Heart right ventricle (tissue), 16 donors: ENCODE results near the gene CYB561D2. TPM values are rescaled to one million over a fixed set of nuclear protein-coding genes. Genes with fewer than 3 reads are reported as not detected.
A peak's percentile ranks its signal among the peaks of the same experiment; 100 is the strongest.
"Not testable (repeated sequence)": the region's sequence is repeated elsewhere in the genome, so short reads cannot be mapped to it uniquely, and the experiment has no call there.

Experiments
- ATAC-seq, 8 donors: fragments of 200-7000 bp; cut with Tn5 transposase; one replicate each; pipeline ENCODE4 v1.9.1; 2020; ENCODE audit warnings: mild to moderate bottlenecking in 8 of 8, moderate library complexity in 8 of 8, moderate number of reproducible peaks in 1 of 8
- DNase-seq, 2 donors: peaks; one replicate each; pipeline ENCODE4 v3.0.0-alpha.2; 2020
- H3K27ac ChIP-seq, 10 donors: fragments of 200-600 bp; sonication (generic) in 2 of 10; one replicate each; pipeline versions ENCODE4 v1.5.0 to v1.8.0; 2020 to 2022; ENCODE audit warnings: mild to moderate bottlenecking in 3 of 10
- H3K27me3 ChIP-seq, 7 donors: fragments of 200-600 bp; one replicate each; pipeline ENCODE4 v1.8.0; 2021 to 2022; ENCODE audit warnings: mild to moderate bottlenecking in 2 of 7
- H3K36me3 ChIP-seq, 9 donors: fragments of 200-600 bp; sonication (generic) in 1 of 9; one replicate each; pipeline versions ENCODE4 v1.5.0 to v1.8.0; 2020 to 2022; ENCODE audit warnings: mild to moderate bottlenecking in 2 of 9
- H3K4me1 ChIP-seq, 9 donors: fragments of 200-600 bp; sonication (generic) in 1 of 9; one replicate each; pipeline versions ENCODE4 v1.5.0 to v1.8.0; 2020 to 2022; ENCODE audit warnings: mild to moderate bottlenecking in 4 of 9
- H3K4me3 ChIP-seq, 10 donors: fragments of 200-600 bp; sonication (generic) in 2 of 10; one replicate each; pipeline versions ENCODE4 v1.5.0 to v1.8.0; 2020 to 2022; ENCODE audit warnings: mild to moderate bottlenecking in 7 of 10, moderate library complexity in 2 of 10
- H3K9me3 ChIP-seq, 11 donors: fragments of 200-600 bp in 10 of 11; sonication (generic) in 2 of 11; one replicate each; pipeline versions ENCODE4 v1.5.0 to v1.8.0; 2013 to 2022; ENCODE audit warnings: mild to moderate bottlenecking in 2 of 11, control low read depth in 1 of 11, moderate library complexity in 1 of 11
- WGBS, 2 donors: extraction: QIAGEN DNeasy Blood & Tissue Kit; methylation state at CpG; one replicate each; pipeline ENCODE4 v1.1.7; 2013; ENCODE audit warnings: inconsistent platforms in 1 of 2; 5-methylcytosine and 5-hydroxymethylcytosine counted together
- intact Hi-C, 10 donors: fragments of 100-400 bp; cut with DNase I; formaldehyde crosslinking; loops; one replicate each; pipeline versions ENCODE4 v1.11.1 to v1.14.2; 2022
- polyA plus RNA-seq, 2 donors: library from polyadenylated mRNA; stranded (reverse); fragments of 200-250 nt; gene quantifications; one replicate each; pipeline ENCODE4 v1.2.3, GENCODE V29; 2013
- total RNA-seq, 10 donors: library from RNA; stranded (reverse); fragmentation: NEBNext Ultra II Directional in 3 of 10; extraction: Animal tissue kit (Norgen Biotek cat#: 25700) in 3 of 10; gene quantifications; one replicate each; pipeline versions ENCODE4 v1.2.1 to v1.2.4, GENCODE V29; 2021 to 2023
- TF ChIP-seq, protein P1 (sequence below), 9 donors: fragments of 200-600 bp; sonication (generic) in 2 of 9; IDR thresholded peaks; one replicate each; pipeline versions ENCODE4 v1.5.0 to v1.8.0; 2021 to 2022; ENCODE audit warnings: antibody characterized with exemption in 9 of 9, mild to moderate bottlenecking in 5 of 9, moderate library complexity in 1 of 9
- donor health status: Arrhythmogenic right ventricular cardiomyopathy.
- donor health status: ischemic (EF 13 %, LVEDD 7.1; RV severe dilation, severe dysfunction).
- donor health status: healthy with polysubstance abuse.
- donor health status: DM: no; HTN: yes; CAD: no.
- donor health status: DM: no; HTN: no; CAD: no.
- donor health status: ischemic (EF 25% LVEDD 6.9; RV normal size, moderate dysfunction).
- donor health status: ischemic (EF 25% LVEDD 5.7; RV mildly dilated, moderate dysfunction).
- donor health status: healthy.
- donor health status: DM: yes; HTN: yes; CAD: no.
- donor health status: Ischemic cardiomyopathy.
- donor health status: ischemic (EF 35%, LVEDD 5.7; RV mildly dilated, moderate dysfunction).
- donor health status: nonischemic (EF 11% LVEDD 7.7; RV severe dilation, severe dysfunction).
- donor health status: DM: yes; HTN: yes; CAD: no.
- donor health status: PGD.
- donor health status: ischemic (EF 29% LVEDD 5.4; RV normal size, mild dysfunction).
- donor health status: nonischemic (EF 23%, LVEDD 6.1; RV moderate dilation, normal function).

The CYB561D2 gene
- total and polyA plus RNA-seq, 12 donors, result 3.9 to 21.8 (median 5.8) TPM

GRCh38 chr3:50304601-50305000 lies 46.1 kb upstream of the CYB561D2 start:
- intact Hi-C loops, result loop anchor here in 1 of 10 donors (5.0 kb wide), 1 partner anchor 33 kb away; no protein-coding TSS in a partner anchor
- TF ChIP-seq, protein P1, sequence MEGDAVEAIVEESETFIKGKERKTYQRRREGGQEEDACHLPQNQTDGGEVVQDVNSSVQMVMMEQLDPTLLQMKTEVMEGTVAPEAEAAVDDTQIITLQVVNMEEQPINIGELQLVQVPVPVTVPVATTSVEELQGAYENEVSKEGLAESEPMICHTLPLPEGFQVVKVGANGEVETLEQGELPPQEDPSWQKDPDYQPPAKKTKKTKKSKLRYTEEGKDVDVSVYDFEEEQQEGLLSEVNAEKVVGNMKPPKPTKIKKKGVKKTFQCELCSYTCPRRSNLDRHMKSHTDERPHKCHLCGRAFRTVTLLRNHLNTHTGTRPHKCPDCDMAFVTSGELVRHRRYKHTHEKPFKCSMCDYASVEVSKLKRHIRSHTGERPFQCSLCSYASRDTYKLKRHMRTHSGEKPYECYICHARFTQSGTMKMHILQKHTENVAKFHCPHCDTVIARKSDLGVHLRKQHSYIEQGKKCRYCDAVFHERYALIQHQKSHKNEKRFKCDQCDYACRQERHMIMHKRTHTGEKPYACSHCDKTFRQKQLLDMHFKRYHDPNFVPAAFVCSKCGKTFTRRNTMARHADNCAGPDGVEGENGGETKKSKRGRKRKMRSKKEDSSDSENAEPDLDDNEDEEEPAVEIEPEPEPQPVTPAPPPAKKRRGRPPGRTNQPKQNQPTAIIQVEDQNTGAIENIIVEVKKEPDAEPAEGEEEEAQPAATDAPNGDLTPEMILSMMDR (IDR thresholded peaks at IDR 0.05), result no peak
- ATAC-seq (no peak), DNase-seq (no peak)
- Histone ChIP-seq H3K4me1 (peaks cover 14 to 44% (median 38%) of the 10 kb centered on the region in 9 donors), H3K36me3 (peaks cover 0 to 16% (median 0%) of the 10 kb centered on the region in 9 donors), H3K9me3 (peaks cover 0 to 7% (median 0%) of the 10 kb centered on the region in 11 donors), H3K27me3 (no peaks in the 10 kb centered on the region), H3K27ac (peak overlapping the region in 1 of 10 donors; percentile 26), H3K4me3 (no peak overlapping the region)

GRCh38 chr3:50312041-50312440 lies 38.6 kb upstream of the CYB561D2 start:
- Histone ChIP-seq H3K36me3 (peaks cover 0 to 40% (median 10%) of the 10 kb centered on the region in 9 donors), H3K4me1 (peaks cover 0 to 16% (median 6%) of the 10 kb centered on the region in 9 donors)
- DNase-seq, H3K27me3 ChIP-seq, intact Hi-C loops, H3K27ac ChIP-seq, ATAC-seq, H3K4me3 ChIP-seq, H3K9me3 ChIP-seq: not testable (repeated sequence)
- WGBS, 2 donors, result 89 to 91% methylated on average over 29 to 32 of the region's 32 CpGs

GRCh38 chr3:50314342-50314741 lies 36.3 kb upstream of the CYB561D2 start:
- no peak for DNase-seq
- peak in 2 of 8 donors; percentile 4 to 14 for ATAC-seq
- peaks cover 0 to 54% (median 33%) of the 10 kb centered on the region in 9 donors for H3K36me3 ChIP-seq

DNA sequence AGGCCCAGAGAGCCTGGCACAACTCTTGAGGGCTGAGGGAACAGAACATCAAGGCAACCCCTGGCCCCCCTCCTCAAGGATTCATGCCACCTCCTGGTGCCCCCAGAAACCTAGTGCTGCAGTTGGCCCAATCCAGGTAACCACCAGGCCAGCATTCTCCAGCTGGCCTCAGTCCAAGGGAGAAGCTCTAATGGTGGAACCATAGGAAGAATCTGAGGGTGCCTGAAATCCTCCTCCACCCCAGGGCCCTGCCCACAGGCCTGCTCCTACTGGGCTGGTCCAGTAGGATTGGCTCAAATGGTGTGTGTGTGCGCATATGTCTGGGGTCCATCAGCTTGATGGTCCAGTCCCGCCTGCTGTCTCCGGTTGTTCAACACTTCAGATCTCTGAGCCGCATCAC lies 35.8 kb upstream of the CYB561D2 start:
- intact Hi-C loops, result no loop called here
- peak in 5 of 8 donors; percentile 3 to 25 (median 17) for ATAC-seq
- Histone ChIP-seq H3K9me3 (no peaks in the 10 kb centered on the region), H3K27ac (peak overlapping the region in 2 of 10 donors; percentile 4 to 44), H3K27me3 (no peaks in the 10 kb centered on the region), H3K4me3 (no peak overlapping the region), H3K36me3 (peaks cover 0 to 54% (median 33%) of the 10 kb centered on the region in 9 donors), H3K4me1 (peaks cover 8 to 44% (median 31%) of the 10 kb centered on the region in 9 donors)
- TF ChIP-seq, protein P1 (IDR thresholded peaks at IDR 0.05), result no peak
- 96 to 99% methylated on average over 4 of the region's 4 CpGs for WGBS, 2 donors
- no peak for DNase-seq

More at GRCh38 chr3:50314342-50314741, 36.3 kb upstream of the CYB561D2 start:
- Histone ChIP-seq H3K27me3 (no peaks in the 10 kb centered on the region), H3K9me3 (no peaks in the 10 kb centered on the region), H3K27ac (peak overlapping the region in 2 of 10 donors; percentile 4 to 44), H3K4me1 (peaks cover 8 to 39% (median 27%) of the 10 kb centered on the region in 9 donors), H3K4me3 (no peak overlapping the region)
- 58 to 83% methylated on average over 3 of the region's 3 CpGs for WGBS, 2 donors
- intact Hi-C loops, result no loop called here
- TF ChIP-seq, protein P1 (IDR thresholded peaks at IDR 0.05), result no peak

DNA sequence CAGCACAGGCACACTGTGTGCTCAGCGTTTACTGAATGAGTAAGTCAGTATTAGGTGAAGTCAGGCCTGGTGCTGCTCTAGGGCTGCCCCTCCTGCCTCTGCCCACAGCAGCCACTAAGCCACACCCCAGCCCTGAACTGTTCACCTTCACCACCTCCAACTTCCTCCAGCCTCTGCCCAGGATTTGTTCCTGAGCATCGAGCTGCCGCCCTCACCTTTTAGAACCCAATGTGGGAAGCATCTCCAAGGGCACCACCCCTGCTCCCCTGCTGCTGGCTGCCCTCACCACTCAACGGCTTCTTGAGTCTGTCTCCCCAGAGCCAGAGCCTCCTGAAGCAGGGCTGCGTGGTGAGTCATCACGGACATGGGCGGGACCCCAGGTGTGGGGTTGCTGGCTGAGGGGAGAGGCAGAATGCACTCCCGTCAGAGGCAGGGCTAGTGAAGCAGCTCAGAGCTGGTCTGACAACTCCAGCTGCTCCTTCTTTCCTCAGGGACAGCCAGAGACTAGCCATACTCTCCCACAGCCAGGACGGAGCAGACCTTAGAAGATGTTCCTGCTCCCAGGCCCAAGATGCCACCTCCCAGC lies 33.9 kb upstream of the CYB561D2 start:
- DNase-seq, result no peak
- Histone ChIP-seq H3K4me1 (peaks cover 13 to 53% (median 43%) of the 10 kb centered on the region in 9 donors), H3K9me3 (no peaks in the 10 kb centered on the region), H3K27ac (peak overlapping the region in 7 of 10 donors; percentile 27 to 99 (median 45)), H3K27me3 (no peaks in the 10 kb centered on the region), H3K4me3 (peak overlapping the region in 1 of 10 donors; percentile 5), H3K36me3 (peaks cover 0 to 58% (median 33%) of the 10 kb centered on the region in 9 donors)
- ATAC-seq, result no peak
- TF ChIP-seq, protein P1 (IDR thresholded peaks at IDR 0.05), result no peak
- 70 to 72% methylated on average over 9 of the region's 9 CpGs for WGBS, 2 donors
- intact Hi-C loops, result no loop called here
